GM20431 (cell line): ENCODE data around the gene RNF224.

Experiments used
- in situ Hi-C: fragments of 300-500 bp; cut with MseI, MboI; formaldehyde crosslinking; loops from one replicate; pipeline ENCODE4 v1.15.0; 2020; ENCODE audit warnings: low sequenced_read_pairs; ENCODE audit not compliant: unreplicated experiment

RNF224 gene

DNA sequence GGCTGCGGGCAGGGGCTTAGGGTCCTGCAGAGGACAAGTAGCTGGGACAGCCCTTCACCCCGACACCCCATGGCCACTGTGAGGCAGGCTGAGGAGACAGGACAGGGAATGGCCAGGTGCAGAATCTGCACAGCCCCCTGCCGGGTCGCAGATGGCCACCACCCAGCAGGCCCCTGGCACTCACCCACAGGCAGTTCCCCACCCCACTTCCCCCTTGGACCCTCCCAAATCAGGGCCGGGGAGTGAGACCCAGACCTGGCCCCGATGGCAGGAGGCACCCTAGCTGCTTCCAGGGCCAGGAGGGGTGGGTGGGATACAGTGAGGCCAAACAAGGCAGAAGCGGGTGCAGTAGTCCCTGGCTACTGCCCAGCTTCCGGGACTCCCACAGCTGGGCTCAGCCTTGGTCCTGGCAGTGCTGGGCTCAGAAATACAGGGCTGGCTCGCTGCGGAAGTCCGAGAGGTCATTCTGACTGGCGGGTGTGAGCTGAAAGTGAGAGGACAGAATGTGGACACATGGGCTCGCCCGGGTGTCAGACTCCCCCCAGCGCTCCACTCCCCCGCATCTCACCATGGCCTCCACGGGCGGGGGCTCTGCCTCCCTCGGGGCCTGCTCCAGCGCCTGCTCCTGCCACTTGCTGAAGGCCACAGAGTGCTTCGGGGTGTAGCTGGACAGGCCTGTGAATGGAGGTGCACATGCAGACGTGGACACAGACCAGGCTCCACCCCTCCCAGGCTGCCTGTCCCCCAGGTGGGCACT lies 35.4 kb upstream of the RNF224 start:
- in situ Hi-C loops: no loop called here

DNA sequence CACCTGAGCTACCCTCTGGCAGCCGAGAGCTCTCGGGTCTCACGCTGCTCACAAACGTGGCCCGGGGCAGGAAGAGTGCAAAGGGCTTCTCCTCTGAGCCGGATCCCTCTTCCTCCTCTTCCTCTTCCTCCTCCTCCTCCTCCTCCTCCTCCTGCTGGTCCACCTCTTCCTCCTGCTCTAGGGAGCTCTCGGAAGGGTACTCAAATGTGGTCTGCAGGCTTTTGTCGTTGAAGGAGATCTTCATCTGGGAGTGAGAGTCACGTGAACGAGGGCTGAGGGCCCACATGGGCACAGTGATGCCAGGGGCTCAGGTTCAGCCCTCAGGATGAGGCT lies 34.9 kb upstream of the RNF224 start:
- in situ Hi-C loops: no loop called here

DNA sequence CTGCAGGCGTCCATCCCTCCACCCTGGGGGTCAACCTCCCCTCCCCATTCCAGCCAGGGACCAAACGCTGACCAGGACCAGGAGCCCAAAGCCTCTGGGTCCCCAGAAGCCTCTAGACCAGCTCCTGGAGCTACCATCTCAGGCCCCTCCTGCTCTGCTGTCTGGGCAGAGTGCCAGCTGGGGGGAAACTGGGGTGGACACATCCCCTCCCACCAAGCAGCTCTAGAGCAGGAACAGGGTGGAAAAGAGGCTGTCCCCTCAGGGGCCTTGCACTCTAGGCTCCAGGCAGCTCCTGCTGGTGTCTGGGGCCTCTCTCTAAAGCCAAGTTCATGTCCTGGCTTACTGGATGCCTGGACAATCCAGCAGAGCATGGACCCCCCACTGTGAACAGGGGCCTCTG lies 34.4 kb upstream of the RNF224 start:
- in situ Hi-C loops: no loop called here

DNA sequence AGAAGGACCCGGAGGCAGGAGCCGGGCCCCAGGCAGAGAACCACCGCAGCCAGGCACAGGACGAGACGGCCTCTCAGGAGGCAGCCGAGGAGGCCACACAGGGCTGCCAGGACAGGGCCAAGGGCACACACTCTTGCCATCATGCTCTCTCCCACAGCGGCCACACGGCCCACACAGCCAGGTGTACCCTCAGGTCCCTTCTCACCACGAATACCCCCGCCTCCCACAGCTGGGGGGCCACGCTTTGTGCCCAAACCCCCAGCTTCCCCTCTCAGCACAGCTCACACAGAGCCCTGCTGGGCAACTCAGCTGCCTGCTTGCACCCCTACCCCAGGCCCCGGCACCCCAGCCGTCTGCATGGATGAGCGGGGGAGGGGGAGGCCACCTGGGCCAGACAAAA lies 33.5 kb upstream of the RNF224 start:
- in situ Hi-C loops: no loop called here

DNA sequence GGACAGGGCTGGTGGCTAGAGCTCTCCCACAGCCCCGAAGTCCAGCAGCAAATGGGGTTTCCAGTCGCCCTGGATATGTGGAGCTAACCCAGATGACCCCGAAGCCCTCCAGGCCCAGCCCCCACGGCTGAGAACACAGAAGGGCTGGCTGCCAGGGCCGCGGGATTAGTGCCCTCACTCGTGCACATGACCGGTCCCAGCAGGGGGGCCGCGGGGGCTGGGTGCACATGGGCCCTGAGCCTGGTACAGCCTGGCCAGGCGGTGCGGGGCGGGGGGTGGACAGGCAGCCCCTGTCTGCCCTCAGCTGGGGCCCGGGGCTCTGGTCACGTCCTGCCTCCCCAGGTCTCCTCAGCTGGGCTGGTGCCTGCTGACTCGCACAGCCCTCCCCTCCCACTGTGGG lies 32.9 kb upstream of the RNF224 start:
- in situ Hi-C loops: no loop called here

DNA sequence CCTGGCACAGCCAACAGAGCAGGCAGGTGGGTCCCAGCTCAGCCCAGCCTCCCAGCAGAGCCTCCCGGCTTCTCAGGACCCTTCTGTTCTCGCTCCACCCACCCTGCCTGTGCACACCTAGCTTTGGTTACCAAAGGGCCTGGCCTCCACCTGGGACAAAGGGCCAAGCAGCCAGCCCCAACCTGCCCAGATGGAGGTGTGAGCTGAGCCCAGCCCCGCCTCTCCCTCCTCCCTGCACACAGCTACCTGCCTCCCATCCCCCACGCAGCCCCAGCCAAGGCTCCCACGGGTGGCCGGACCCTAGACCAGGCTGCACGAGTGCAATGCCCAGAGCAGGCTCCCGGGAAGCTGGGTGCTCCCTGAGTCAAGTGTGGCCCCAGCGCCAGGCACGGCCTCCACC lies 32.4 kb upstream of the RNF224 start:
- in situ Hi-C loops: no loop called here

DNA sequence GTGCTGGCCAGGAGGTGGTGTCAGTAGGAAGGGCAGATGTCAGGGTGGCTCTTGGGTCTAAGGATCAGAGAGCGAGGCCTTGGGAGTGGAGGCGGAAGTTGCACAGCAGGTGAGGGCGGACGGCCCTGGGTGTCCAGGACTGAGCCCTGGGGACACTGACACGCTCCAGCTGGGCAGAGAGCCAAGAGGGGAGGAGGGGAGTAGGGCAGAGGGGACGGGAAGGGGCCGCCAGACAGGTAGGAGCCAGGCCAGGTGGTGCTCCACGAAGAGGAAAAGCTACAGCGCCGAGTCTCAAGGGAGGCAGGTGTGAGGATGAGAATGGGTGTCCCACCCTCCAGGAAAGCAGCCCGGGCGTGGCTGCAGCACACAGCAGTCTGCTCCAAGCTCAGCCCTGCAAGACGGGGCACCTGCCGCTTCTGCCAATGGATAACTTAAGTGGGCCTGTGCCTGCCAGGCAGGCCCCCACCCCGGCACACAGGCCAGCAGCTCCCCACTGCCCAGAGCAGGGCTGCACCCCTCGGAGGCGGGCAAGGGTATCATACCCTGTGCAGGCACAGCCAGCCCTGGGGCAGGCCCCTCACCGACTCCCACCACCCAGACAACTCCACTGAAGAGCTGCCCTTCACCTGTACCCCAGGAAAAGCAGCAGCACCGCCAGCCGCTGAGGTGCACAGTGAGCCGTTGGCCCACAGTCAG lies 31.6 kb upstream of the RNF224 start:
- in situ Hi-C loops: no loop called here

DNA sequence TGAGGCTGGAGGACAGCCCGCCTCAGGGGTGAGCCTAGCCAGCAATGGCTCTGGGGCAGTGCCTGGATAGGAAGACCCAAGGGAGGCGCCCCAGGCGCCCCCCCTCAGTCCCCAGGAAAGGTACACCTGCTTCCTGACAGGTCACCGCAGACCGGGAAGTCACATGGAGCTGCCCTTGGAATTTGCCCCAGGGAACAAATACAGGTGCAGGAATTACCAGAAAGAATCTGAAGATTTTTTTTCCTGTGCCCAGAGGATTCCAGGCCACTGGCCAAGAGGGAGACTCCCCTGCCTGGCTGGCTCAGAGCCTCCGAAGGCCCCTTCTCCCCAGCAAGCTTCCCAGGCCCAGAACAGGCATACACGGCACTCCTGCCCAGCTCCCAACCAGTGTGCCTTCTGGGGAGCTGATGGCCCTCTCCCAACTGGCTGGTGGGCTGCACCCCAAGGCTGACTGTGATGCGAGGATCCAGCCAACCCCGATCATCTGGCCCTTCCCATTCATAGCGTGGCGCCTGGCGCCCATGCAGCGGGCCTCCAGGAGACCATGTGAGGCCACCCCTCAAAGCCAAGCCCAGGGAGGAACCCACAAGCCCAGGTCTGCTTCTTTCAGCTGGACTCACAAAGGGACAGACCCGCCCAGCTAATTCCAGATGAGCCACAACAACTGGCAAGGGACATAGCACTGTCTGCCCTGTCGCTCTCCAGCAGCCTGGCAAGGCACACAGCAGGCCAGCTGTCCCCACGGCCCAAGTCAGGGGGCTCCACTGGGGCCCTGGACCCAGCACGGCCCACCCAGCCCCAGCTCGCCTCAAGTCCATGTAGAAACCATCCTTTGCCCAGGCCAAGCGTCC lies 29.0 kb upstream of the RNF224 start:
- in situ Hi-C loops: no loop called here

DNA sequence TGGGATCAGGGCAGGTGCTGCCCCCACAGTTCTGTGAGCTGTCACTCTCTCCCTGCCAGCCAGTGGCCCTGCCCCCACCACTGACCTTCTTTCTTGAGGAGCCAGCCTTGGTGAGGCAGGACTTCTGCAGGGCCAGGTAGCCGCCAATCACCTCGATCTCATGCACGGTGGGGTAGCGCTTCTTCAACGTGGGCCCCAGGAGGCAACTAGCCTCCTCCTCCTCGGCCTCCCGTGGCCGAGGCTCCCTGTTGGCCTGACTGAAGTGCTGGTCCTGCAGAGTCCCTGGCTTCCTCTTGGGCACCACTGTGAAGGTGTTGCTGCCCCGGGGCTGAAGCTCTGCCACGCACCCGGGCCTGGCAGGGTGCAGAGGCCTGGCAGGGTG lies 28.4 kb upstream of the RNF224 start:
- in situ Hi-C loops: no loop called here

DNA sequence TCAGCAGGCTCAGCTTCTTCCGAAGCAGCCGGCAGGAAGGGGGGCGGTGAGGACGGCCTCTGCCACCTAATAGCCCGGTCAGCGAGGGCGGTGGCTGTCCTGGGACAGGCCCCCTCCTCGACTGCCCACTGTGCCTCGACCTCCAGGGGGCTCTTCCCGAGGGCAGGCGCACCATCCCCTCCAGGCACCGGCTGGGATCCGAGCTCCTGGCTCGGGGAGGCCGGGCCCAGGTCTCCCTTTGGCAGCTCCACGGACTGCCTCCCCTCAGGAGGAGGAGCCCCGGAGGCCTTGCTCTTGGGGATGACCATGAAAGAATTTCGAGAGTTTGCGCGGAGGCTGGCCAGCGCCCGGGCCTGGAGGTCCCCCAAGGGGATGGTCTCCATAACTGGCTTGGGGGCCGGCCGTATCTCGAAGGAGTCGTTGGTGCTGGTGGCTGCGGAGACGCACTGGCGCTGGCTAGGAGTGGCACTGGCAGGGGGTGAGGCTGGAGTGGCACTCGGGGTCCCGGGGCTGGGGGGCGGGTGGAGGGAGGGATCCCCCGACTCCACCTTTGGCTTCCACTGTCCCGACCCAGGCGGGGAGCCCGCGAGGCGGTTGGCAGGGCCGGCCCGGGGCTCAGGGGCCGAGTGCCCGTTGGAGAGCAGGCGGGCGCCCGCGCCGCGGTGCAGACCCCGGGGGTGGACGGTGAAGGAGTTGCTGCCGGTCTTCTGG lies 27.7 kb upstream of the RNF224 start:
- in situ Hi-C loops: no loop called here

DNA sequence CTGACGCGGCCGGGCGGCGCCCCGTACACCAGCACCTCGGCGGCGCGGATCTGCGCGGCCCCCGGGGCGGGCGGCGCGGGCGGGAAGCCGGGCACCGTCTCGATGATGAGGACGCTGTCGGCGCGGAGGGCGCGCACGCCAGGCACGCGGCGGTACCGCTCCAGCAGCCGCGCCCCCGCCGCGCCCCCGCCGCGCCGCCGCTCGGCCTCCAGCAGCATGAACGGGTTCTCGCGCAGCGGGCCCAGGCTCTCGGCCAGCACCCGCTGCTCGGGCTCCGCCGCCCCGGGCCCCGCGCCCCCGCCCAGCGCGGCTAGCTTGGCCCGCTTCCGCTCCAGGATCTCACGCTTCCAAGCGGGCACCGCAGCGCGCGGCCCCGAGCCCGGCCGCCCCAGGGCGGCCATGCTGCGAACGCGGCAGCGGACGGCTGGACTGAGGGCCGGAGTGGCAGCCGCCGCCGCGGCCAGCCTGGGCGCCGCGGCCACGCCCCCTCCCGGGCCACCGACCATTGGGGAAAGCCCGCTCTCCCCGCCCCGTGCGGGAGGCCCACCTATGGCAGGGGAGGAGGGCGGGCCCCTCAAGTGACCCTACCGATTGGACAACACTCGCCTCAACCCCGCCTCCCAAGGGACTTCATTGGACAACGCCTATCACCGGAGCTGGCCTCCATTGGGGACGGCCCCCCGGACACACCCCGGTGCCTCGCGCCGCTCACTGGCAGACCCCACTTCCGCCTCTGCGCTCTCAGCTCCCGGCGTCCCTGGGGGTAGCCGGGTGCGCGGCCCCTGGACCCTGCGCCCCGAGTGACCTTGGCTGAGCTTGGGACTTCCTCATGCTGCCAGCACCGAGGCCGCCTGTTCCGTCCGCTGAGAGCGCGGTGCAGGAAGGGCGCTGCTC lies 26.7 kb upstream of the RNF224 start, which contains the start of gene TPRN:
Gene TPRN, minus strand, starts transcription at position 431 of the 894 bp plus-strand sequence. Its CDS starts 30 bp downstream, at position 401.
- in situ Hi-C loops: no loop called here

DNA sequence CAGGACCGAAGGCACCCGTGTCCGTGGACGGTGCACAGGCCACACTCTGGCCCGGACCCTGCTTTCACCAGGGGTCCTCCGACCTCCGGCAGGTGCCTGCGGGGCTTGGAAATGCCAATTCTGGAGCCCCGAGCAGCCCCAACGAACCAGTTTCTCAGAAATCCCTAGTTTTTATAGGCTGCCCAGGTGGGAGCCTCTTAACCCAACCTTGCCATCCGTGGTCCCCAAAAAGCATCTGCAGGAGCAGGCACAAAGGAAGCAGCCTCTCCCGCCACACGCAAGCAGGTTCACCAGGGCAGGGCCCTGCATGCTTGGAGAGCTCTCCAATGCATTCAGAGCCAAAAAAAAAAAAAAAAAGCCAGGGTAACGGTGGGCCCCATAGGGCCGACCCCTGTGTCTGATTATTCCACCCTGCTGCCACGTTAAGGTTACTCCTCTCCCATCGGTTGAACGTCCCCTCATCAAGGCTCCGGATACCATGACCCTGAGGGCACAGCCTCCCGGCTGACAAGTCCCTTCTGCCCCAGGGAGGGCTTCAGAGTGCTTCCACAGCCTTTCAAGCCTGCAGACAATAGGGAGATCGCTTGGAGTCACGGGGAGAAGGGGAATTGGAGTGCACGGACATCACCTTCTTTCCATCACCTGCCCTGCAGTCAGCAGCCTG lies 26.0 kb upstream of the RNF224 start:
- in situ Hi-C loops: no loop called here

DNA sequence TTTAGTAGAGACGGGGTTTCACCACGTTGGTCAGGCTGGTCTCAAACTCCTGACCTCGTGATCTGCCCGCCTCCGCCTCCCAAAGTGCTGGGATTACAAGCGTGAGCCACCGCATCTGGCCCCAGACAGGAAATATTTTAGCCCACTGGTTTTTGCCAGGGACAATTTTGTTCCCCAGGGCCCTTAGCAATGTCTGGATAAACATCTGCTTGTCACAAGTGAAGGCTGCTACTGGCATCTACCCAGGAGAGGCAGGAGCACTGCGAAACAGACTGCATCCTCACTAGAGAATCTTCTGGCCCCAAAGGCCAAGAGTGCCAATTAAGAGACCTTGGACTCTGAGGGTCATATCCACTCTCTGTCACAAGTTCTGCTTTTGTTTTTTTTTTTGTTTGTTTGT lies 24.3 kb upstream of the RNF224 start:
- in situ Hi-C loops: no loop called here

DNA sequence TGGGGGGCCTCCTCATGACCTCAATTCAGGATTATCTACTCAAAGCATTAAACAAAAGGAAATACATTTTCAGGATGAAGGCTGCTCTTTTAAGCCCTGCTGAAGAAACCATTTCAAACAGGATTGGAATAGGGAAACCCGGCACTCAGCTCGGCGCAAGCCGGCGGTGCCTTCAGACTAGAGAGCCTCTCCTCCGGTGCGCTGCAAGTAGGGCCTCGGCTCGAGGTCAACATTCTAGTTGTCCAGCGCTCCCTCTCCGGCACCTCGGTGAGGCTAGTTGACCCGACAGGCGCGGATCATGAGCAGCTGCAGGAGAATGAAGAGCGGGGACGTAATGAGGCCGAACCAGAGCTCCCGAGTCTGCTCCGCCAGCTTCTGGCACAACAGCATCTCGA lies 22.6 kb upstream of the RNF224 start:
- in situ Hi-C loops: no loop called here

DNA sequence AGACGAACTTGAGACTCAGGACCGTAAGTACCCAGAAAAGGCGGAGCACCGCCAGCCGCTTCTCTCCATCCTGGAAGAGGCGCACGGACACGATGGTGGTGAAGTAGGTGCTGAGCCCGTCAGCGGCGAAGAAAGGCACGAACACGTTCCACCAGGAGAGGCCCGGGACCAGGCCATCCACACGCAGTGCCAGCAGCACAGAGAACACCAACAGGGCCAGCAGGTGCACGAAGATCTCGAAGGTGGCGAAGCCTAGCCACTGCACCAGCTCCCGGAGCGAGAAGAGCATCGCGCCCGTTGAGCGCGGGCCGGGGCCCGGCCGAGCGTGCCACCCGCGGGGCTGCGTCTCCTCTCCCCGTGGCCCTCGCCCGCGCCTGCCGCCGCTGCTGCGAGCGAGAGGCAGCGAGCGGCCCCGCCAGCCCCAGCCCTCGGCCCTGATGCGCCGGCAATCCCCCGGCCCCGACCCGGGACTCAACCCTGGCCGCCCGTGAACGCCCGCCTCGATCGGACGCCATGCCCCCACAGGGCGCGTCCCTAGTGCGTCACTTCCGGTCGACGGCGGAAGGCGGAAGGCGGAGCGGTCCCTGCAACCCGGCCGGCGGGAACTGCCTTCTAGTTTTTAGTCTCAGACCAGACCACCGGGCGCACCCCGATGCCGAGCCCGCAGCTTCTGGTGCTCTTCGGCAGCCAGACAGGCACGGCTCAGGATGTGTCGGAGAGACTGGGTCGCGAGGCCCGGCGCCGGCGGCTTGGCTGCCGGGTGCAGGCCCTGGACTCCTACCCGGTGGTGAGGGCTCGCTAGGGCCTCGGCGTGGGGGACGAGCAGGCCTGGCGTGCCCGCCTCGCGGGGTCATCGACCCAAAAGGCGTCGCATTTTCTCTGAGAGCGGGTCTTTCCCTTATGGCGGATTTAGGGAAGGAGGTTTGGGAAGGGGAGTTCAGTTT lies 21.9 kb upstream of the RNF224 start, which contains the start of the genes NDOR1 and TMEM203:
Gene NDOR1, plus strand, starts transcription at position 575 of the 944 bp plus-strand sequence. Its CDS starts 78 bp downstream, at position 653.
Gene TMEM203, minus strand, starts transcription at position 523 of the 944 bp plus-strand sequence. Its CDS starts 234 bp downstream, at position 289.
- in situ Hi-C loops: no loop called here

DNA sequence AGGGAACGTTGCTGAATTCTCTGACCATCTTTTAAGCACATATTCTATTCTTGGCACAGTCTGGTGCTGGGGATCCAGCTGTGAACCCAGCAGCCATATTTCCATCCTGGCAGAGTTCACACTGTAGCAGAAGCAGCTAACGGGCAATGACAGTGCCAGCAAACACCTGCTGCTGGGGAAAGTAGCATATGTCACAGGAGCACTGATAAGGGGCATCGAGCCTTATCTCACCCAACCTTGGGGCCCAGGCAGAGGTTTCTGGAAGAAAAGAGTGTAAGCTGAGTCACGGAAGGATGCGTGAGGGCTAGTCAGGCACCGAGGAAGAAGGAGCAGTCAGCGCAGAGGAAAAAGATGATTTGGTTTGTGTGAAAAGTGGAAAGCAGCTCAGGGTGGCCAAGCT lies 20.7 kb upstream of the RNF224 start:
- in situ Hi-C loops: no loop called here

DNA sequence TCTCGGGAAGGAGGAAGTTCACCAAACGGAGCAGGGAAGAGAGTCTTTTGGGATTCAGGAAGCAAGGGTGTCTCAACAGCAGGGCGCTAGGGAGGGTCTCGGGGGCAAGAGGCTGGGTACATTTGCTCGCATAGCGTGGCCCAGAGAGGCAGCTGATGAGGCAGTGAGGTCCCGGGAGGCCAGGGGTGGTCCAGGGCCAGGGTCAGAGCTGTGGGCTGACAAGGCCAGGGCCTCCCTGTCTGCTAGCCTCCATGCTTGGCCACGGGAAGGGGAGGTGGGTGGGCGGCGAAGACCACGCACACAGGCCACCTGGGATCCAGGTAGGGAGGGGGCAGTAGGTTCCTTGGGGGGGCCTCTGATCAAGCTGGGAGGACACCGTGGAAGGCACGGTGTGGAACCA lies 15.8 kb upstream of the RNF224 start:
- in situ Hi-C loops: no loop called here

DNA sequence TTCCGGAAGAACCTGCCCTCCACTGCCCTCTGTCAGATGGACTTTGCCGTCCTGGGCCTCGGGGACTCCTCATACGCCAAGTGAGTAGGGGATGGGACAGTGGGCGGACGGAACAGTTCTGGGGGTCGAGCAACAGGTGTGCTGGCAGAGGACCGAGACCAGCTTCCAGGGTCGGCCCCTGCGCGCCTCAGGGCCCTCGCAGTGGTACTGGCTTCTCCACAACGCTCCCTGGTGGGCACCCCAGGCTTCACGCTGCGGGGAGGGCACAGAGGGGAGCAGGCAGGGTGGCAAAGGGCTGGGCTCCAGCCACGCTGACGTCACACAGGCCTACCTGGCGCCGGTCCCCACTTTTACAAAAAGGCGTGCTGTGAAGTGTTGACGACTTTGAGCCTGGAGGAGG lies 14.8 kb upstream of the RNF224 start:
- in situ Hi-C loops: no loop called here
